DMS79 (cell line): ENCODE results near the gene GALC.
A peak's percentile ranks its signal among the peaks of the same experiment; 100 is the strongest.
"Not testable (repeated sequence)": the region's sequence is repeated elsewhere in the genome, so short reads cannot be mapped to it uniquely, and the experiment has no call there.

Experiments
- DNase-seq: peaks from one replicate; lab custom pipeline; 2025; lab: John Stamatoyannopoulos, UW

The GALC gene

GRCh38 chr14:87992718-87993628, at the start of gene GALC:
TSS of gene GALC (minus strand) at chr14:87993182. CDS start at chr14:87993164, 18 bp downstream.
- peak; percentile 99 for DNase-seq

GRCh38 chr14:88040146-88040545, 47.2 kb upstream of the GALC start:
- no peak for DNase-seq

GRCh38 chr14:88039197-88039596, 46.2 kb upstream of the GALC start:
- DNase-seq = no peak

- DNase-seq = no peak
Measured at GRCh38 chr14:88037325-88037724, 44.3 kb upstream of the GALC start.

- DNase-seq = no peak
Measured at GRCh38 chr14:88036422-88036821, 43.4 kb upstream of the GALC start.

GRCh38 chr14:88034076-88034475, 41.1 kb upstream of the GALC start:
- DNase-seq = no peak

GRCh38 chr14:88032373-88032772, 39.4 kb upstream of the GALC start:
- DNase-seq = no peak

GRCh38 chr14:88030892-88031291, 37.9 kb upstream of the GALC start:
- no peak for DNase-seq

GRCh38 chr14:88030079-88030478, 37.1 kb upstream of the GALC start:
- DNase-seq = no peak

- no peak for DNase-seq
Measured at GRCh38 chr14:88029500-88029899, 36.5 kb upstream of the GALC start.

GRCh38 chr14:88026890-88027289, 33.9 kb upstream of the GALC start:
- no peak for DNase-seq

GRCh38 chr14:88025313-88025712, 32.3 kb upstream of the GALC start:
- no peak for DNase-seq

- DNase-seq = not testable (repeated sequence)
Measured at GRCh38 chr14:88024252-88025086, 31.5 kb upstream of the GALC start.

- DNase-seq = no peak
Measured at GRCh38 chr14:88023658-88024187, 30.7 kb upstream of the GALC start.

GRCh38 chr14:88017535-88017934, 24.6 kb upstream of the GALC start:
- DNase-seq = no peak

- no peak for DNase-seq
Measured at GRCh38 chr14:88016768-88017167, 23.8 kb upstream of the GALC start.

GRCh38 chr14:88013750-88014349, 20.9 kb upstream of the GALC start:
- no peak for DNase-seq

GRCh38 chr14:88012495-88012894, 19.5 kb upstream of the GALC start:
- no peak for DNase-seq

- no peak for DNase-seq
Measured at GRCh38 chr14:88010331-88010730, 17.3 kb upstream of the GALC start.

- no peak for DNase-seq
Measured at GRCh38 chr14:88009486-88009885, 16.5 kb upstream of the GALC start.

GRCh38 chr14:88008039-88008742, 15.2 kb upstream of the GALC start:
- no peak for DNase-seq

GRCh38 chr14:88007608-88008007, 14.6 kb upstream of the GALC start:
- DNase-seq = no peak
